Mucosa of descending colon (tissue), 3 donors: Measurements from ENCODE around the gene WDFY3. TPM values are rescaled to one million over a fixed set of nuclear protein-coding genes. Genes with fewer than 3 reads are reported as not detected.

ENCODE experiments used
- ATAC-seq: fragments of 200-7000 bp; cut with Tn5 transposase; one replicate; pipeline ENCODE4 v1.9.1; 2020; ENCODE audit warnings: mild to moderate bottlenecking, moderate library complexity
- DNase-seq, 3 donors: peaks; one replicate each; pipeline ENCODE4 v3.0.0-alpha.2; 2020
- H3K36me3 ChIP-seq: fragments of 200-600 bp; one replicate; pipeline ENCODE4 v1.8.0; 2021; ENCODE audit warnings: low read depth, mild to moderate bottlenecking
- H3K4me1 ChIP-seq: fragments of 200-600 bp; one replicate; pipeline ENCODE4 v1.8.0; 2021; ENCODE audit warnings: low read depth, mild to moderate bottlenecking
- H3K4me3 ChIP-seq: fragments of 200-600 bp; one replicate; pipeline ENCODE4 v1.8.0; 2021; ENCODE audit warnings: mild to moderate bottlenecking
- H3K9me3 ChIP-seq: fragments of 200-600 bp; one replicate; pipeline ENCODE4 v1.8.0; 2021; ENCODE audit warnings: mild to moderate bottlenecking
- CTCF ChIP-seq: fragments of 200-600 bp; IDR thresholded peaks from one replicate; pipeline ENCODE4 v1.8.0; 2022; ENCODE audit warnings: antibody characterized with exemption, mild to moderate bottlenecking
- intact Hi-C, 2 donors: fragments of 100-400 bp; cut with DNase I in 1 of 2; cut with micrococcal nuclease in 1 of 2; formaldehyde crosslinking; loops; one replicate each; pipeline versions ENCODE4 v1.11.0 to v1.11.1; 2022; cut with DNase I, micrococcal nuclease
- total RNA-seq, 3 donors: library from RNA; stranded (reverse); fragmentation: NEBNext Ultra II Directional in 2 of 3; extraction: Animal tissue kit (Norgen Biotek cat#: 25700) in 2 of 3; gene quantifications; one replicate each; pipeline versions ENCODE4 v1.2.1 to v1.2.4, GENCODE V29; 2021 to 2023
- donor health status: DM: no; HTN: no; CAD: no; lungs with moderate emphysema.
- donor health status: DM: no; HTN: no; CAD: no.
- donor health status: DM: no; HTN: yes; CAD: no.

Gene WDFY3
- total RNA-seq, 3 donors from 2014 or later: 49.5 to 76.9 (median 55.5) TPM

GRCh38 chr4:84899616-84900015, 66.9 kb downstream of the WDFY3 start:
- intact Hi-C loops: no loop called here
- TF ChIP-seq CTCF: no peak
- no peak for ATAC-seq
- no peak for DNase-seq
- Histone ChIP-seq H3K9me3 (no peaks in the 10 kb centered on the region), H3K4me1 (no peaks in the 10 kb centered on the region), H3K4me3 (no peak overlapping the region), H3K36me3 (no peaks in the 10 kb centered on the region)

- TF ChIP-seq CTCF: no peak
- H3K36me3 ChIP-seq: no peaks in the 10 kb centered on the region
- H3K4me3 ChIP-seq: no peak overlapping the region
- intact Hi-C loops: no loop called here
- no peaks in the 10 kb centered on the region for H3K4me1 ChIP-seq
- ATAC-seq: no peak
- no peaks in the 10 kb centered on the region for H3K9me3 ChIP-seq
- DNase-seq: no peak
Observed at GRCh38 chr4:84897516-84897915, 69.0 kb downstream of the WDFY3 start.

GRCh38 chr4:84895283-84895682, 71.2 kb downstream of the WDFY3 start:
- Histone ChIP-seq H3K36me3 (no peaks in the 10 kb centered on the region), H3K9me3 (no peaks in the 10 kb centered on the region), H3K4me1 (no peaks in the 10 kb centered on the region), H3K4me3 (no peak overlapping the region)
- intact Hi-C loops: no loop called here
- no peak for TF ChIP-seq CTCF
- no peak for ATAC-seq
- DNase-seq: no peak

- H3K36me3 ChIP-seq: no peaks in the 10 kb centered on the region
- no peak for TF ChIP-seq CTCF
- no peaks in the 10 kb centered on the region for H3K4me1 ChIP-seq
- DNase-seq: no peak
- no peaks in the 10 kb centered on the region for H3K9me3 ChIP-seq
- no peak overlapping the region for H3K4me3 ChIP-seq
- intact Hi-C loops: no loop called here
- ATAC-seq: no peak
Observed at GRCh38 chr4:84894621-84895020, 71.9 kb downstream of the WDFY3 start.

DNA sequence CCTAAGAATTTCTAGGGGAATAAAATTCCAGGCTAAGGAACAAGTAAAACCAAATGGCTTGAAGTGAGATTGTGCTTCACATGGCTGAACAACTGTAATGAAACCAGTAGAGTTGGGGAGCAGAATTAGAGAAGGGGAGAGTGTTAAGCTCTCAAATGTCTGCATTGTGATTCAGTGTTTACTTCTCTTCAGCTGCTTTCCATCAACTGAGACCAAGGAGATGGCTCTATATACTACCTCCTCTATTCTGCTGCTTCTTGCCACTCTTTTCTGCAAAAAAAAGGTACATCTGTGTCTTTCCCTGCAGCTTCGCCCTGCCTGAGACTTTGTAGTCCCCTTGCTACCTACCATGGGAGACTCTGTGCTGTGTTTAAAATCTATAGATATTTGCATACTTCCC, 73.5 kb downstream of the WDFY3 start:
- intact Hi-C loops: no loop called here
- Histone ChIP-seq H3K4me1 (no peaks in the 10 kb centered on the region), H3K4me3 (no peak overlapping the region), H3K36me3 (no peaks in the 10 kb centered on the region), H3K9me3 (no peaks in the 10 kb centered on the region)
- TF ChIP-seq CTCF: no peak
- no peak for ATAC-seq
- DNase-seq: no peak

GRCh38 chr4:84887824-84888223, 78.7 kb downstream of the WDFY3 start:
- H3K9me3 ChIP-seq: no peaks in the 10 kb centered on the region
- ATAC-seq: no peak
- intact Hi-C loops: no loop called here
- H3K36me3 ChIP-seq: no peaks in the 10 kb centered on the region
- no peak for DNase-seq
- H3K4me1 ChIP-seq: no peaks in the 10 kb centered on the region
- no peak for TF ChIP-seq CTCF
- no peak overlapping the region for H3K4me3 ChIP-seq
